ENCODE data around the gene POLA1. TPM values are rescaled to one million over a fixed set of nuclear protein-coding genes. Genes with fewer than 3 reads are reported as not detected.

The POLA1 gene
- polyA plus RNA-seq, 1 donor from 2014 or later = 5.8 TPM

DNA sequence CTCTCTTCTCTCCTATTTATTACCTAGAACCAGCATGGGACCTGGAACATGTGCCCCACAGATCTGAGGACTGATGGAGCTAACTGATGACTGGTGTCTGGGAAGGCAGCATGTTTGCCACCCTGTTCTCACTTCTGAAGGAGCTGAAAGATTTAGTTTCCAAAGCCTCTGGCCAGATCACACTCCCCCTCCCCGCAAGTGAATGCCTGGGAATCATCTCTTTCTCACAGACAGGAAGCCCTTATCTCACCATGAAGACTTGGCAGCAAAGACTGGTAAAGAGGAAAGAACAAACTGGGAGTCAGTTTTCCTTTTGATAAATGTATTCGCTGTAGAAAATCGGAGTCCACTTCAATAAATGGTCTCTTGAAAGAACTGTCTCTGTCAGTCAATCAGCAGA is 25.6 kb upstream of the POLA1 start:
- Histone ChIP-seq H3K9me3 (ENCODE audit: low read length) (no peaks in the 10 kb centered on the region), H3K36me3 (ENCODE audit: insufficient read depth, low read length) (no peaks in the 10 kb centered on the region), H3K9ac (ENCODE audit: low read length) (no peak overlapping the region), H4K20me1 (ENCODE audit: insufficient read depth) (no peaks in the 10 kb centered on the region), H3K27me3 (ENCODE audit: insufficient read depth, low read depth, low read length) (no peaks in the 10 kb centered on the region), H3K9me2 (ENCODE audit: insufficient read depth, low read length) (no peaks in the 10 kb centered on the region), H2AFZ (ENCODE audit: low read depth, low read length) (no peak overlapping the region), H3K27ac (ENCODE audit: low read length) (no peak overlapping the region), H3F3A (ENCODE audit: insufficient read depth, low read length, poor library complexity, severe bottlenecking) (no peaks in the 10 kb centered on the region), H3K79me2 (replicated peaks; ENCODE audit: insufficient read depth, low read length) (no peaks in the 10 kb centered on the region), H3K4me3 (ENCODE audit: low read length) (no peak overlapping the region), H3K4me2 (ENCODE audit: low read length) (no peak overlapping the region)
- TF ChIP-seq RAD21 (conservative IDR thresholded peaks at IDR 0.05) = no peak
- no peak for TF ChIP-seq MXI1 (conservative IDR thresholded peaks at IDR 0.05; ENCODE audit: poor library complexity, severe bottlenecking)
- TF ChIP-seq SMC3 (conservative IDR thresholded peaks at IDR 0.05; ENCODE audit: poor library complexity) = no peak
- TF ChIP-seq EZH2 (IDR thresholded peaks at IDR 0.05; ENCODE audit: borderline replicate concordance, insufficient read depth, low read length, poor library complexity, severe bottlenecking) = no peak
- TF ChIP-seq, protein P1, sequence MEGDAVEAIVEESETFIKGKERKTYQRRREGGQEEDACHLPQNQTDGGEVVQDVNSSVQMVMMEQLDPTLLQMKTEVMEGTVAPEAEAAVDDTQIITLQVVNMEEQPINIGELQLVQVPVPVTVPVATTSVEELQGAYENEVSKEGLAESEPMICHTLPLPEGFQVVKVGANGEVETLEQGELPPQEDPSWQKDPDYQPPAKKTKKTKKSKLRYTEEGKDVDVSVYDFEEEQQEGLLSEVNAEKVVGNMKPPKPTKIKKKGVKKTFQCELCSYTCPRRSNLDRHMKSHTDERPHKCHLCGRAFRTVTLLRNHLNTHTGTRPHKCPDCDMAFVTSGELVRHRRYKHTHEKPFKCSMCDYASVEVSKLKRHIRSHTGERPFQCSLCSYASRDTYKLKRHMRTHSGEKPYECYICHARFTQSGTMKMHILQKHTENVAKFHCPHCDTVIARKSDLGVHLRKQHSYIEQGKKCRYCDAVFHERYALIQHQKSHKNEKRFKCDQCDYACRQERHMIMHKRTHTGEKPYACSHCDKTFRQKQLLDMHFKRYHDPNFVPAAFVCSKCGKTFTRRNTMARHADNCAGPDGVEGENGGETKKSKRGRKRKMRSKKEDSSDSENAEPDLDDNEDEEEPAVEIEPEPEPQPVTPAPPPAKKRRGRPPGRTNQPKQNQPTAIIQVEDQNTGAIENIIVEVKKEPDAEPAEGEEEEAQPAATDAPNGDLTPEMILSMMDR (IDR thresholded peaks at IDR 0.05; ENCODE audit: poor library complexity, severe bottlenecking) = no peak
- TF ChIP-seq TAF1 (IDR thresholded peaks at IDR 0.05; ENCODE audit: low read depth) = no peak
- TF ChIP-seq, protein P2, sequence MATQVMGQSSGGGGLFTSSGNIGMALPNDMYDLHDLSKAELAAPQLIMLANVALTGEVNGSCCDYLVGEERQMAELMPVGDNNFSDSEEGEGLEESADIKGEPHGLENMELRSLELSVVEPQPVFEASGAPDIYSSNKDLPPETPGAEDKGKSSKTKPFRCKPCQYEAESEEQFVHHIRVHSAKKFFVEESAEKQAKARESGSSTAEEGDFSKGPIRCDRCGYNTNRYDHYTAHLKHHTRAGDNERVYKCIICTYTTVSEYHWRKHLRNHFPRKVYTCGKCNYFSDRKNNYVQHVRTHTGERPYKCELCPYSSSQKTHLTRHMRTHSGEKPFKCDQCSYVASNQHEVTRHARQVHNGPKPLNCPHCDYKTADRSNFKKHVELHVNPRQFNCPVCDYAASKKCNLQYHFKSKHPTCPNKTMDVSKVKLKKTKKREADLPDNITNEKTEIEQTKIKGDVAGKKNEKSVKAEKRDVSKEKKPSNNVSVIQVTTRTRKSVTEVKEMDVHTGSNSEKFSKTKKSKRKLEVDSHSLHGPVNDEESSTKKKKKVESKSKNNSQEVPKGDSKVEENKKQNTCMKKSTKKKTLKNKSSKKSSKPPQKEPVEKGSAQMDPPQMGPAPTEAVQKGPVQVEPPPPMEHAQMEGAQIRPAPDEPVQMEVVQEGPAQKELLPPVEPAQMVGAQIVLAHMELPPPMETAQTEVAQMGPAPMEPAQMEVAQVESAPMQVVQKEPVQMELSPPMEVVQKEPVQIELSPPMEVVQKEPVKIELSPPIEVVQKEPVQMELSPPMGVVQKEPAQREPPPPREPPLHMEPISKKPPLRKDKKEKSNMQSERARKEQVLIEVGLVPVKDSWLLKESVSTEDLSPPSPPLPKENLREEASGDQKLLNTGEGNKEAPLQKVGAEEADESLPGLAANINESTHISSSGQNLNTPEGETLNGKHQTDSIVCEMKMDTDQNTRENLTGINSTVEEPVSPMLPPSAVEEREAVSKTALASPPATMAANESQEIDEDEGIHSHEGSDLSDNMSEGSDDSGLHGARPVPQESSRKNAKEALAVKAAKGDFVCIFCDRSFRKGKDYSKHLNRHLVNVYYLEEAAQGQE (IDR thresholded peaks at IDR 0.05; ENCODE audit: borderline replicate concordance) = no peak
- no peak for TF ChIP-seq POLR2AphosphoS5 (IDR thresholded peaks at IDR 0.05)
- no peak for TF ChIP-seq EP300 (conservative IDR thresholded peaks at IDR 0.05; ENCODE audit: poor library complexity, severe bottlenecking)

DNA sequence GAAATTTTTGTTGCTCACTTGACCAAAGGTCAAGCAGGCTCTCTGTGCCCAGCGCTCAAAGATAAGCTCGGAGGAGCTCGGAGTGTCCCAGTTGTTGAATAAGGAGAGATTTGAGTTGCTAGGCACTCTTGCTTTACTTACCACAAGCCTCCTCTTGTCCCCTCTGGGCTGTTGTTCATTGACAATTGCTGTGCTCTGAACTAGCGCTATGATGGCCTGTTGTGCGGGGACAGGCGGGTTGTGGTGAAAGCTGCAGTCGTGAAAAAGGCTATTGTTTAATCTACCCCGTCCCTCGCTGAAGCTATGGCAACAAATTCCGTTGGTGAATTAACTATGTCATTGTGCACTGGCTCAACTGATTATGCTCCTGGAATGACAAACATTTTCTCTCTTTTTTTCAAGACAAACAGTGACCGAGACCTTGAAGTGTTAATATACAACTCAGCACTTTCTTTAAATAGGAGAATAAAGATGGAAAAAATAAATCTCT is 21.0 kb upstream of the POLA1 start:
- no peak overlapping the region for H3K4me2 ChIP-seq (ENCODE audit: low read length)
- no peaks in the 10 kb centered on the region for H4K20me1 ChIP-seq (ENCODE audit: insufficient read depth)
- TF ChIP-seq EZH2 (IDR thresholded peaks at IDR 0.05; ENCODE audit: borderline replicate concordance, insufficient read depth, low read length, poor library complexity, severe bottlenecking) (no peak), RAD21 (conservative IDR thresholded peaks at IDR 0.05) (no peak), SMC3 (conservative IDR thresholded peaks at IDR 0.05; ENCODE audit: poor library complexity) (no peak), EP300 (conservative IDR thresholded peaks at IDR 0.05; ENCODE audit: poor library complexity, severe bottlenecking) (no peak), POLR2AphosphoS5 (IDR thresholded peaks at IDR 0.05) (no peak), MXI1 (conservative IDR thresholded peaks at IDR 0.05; ENCODE audit: poor library complexity, severe bottlenecking) (no peak), TAF1 (IDR thresholded peaks at IDR 0.05; ENCODE audit: low read depth) (no peak)
- TF ChIP-seq, protein P2 (IDR thresholded peaks at IDR 0.05; ENCODE audit: borderline replicate concordance) = no peak
- H3K36me3 ChIP-seq (ENCODE audit: insufficient read depth, low read length) = no peaks in the 10 kb centered on the region
- no peaks in the 10 kb centered on the region for H3K27me3 ChIP-seq (ENCODE audit: insufficient read depth, low read depth, low read length)
- H3K9me2 ChIP-seq (ENCODE audit: insufficient read depth, low read length) = no peaks in the 10 kb centered on the region
- no peaks in the 10 kb centered on the region for H3K79me2 ChIP-seq (replicated peaks; ENCODE audit: insufficient read depth, low read length)
- no peaks in the 10 kb centered on the region for H3K9me3 ChIP-seq (ENCODE audit: low read length)
- no peak overlapping the region for H3K4me3 ChIP-seq (ENCODE audit: low read length)
- H3F3A ChIP-seq (ENCODE audit: insufficient read depth, low read length, poor library complexity, severe bottlenecking) = no peaks in the 10 kb centered on the region
- no peak overlapping the region for H2AFZ ChIP-seq (ENCODE audit: low read depth, low read length)
- no peak overlapping the region for H3K9ac ChIP-seq (ENCODE audit: low read length)
- H3K27ac ChIP-seq (ENCODE audit: low read length) = no peak overlapping the region
